Panc1 (cell line): Measurements from ENCODE around the gene OR10A3. TPM values are rescaled to one million over a fixed set of nuclear protein-coding genes. Genes with fewer than 3 reads are reported as not detected.

Experiments used
- ATAC-seq: fragments of 200-7000 bp; cut with Tn5 transposase; 2 replicates; pipeline ENCODE4 v1.9.1; 2020; ENCODE audit warnings: mild to moderate bottlenecking, moderate library complexity
- BruUV-seq: library from RNA; stranded (reverse); fragments of 400-500 nt; replicated peaks from 2 replicates; lab custom pipeline; 2021; lab: Mats Ljungman, UMichigan
- CTCF ChIA-PET: fragments of 300-600 bp; sonication (Branson Sonifier 250); formaldehyde crosslinking; loops from one replicate; lab custom pipeline; 2022; ENCODE audit warnings: antibody characterized with exemption; lab: Charles Lee
- POLR2A ChIA-PET: fragments of 300-600 bp; sonication (Branson Sonifier 250); formaldehyde crosslinking; loops from one replicate; lab custom pipeline; 2022; ENCODE audit warnings: antibody characterized with exemption; lab: Charles Lee
- DNase-seq: peaks from one replicate; pipeline ENCODE4 v3.0.0-alpha.2; 2010; ENCODE audit warnings: low read depth, low spot score
- H3K27ac ChIP-seq: 2 replicates; pipeline ENCODE4 v1.5.1; 2011; ENCODE audit warnings: mild to moderate bottlenecking, low read length, inconsistent platforms
- H3K27me3 ChIP-seq: fragments of 200-500 bp; sonication (Bioruptor generic); 2 replicates; pipeline ENCODE4 v1.6.0; 2014; ENCODE audit warnings: low read length, inconsistent platforms; ENCODE audit not compliant: control insufficient read depth, insufficient read depth
- H3K36me3 ChIP-seq: fragments of 200-500 bp; sonication (Bioruptor generic); 2 replicates; pipeline ENCODE4 v1.5.1; 2014; ENCODE audit warnings: inconsistent platforms, mild to moderate bottlenecking, low read length, moderate library complexity; ENCODE audit not compliant: control insufficient read depth, insufficient read depth
- H3K4me1 ChIP-seq: 2 replicates; pipeline ENCODE4 v1.5.1; 2011; ENCODE audit warnings: inconsistent platforms, mild to moderate bottlenecking, low read length, moderate library complexity; ENCODE audit not compliant: control insufficient read depth, insufficient read depth
- H3K4me3 ChIP-seq, 2 experiments: 2 replicates each; pipeline ENCODE4 v1.5.1; 2011 to 2012; ENCODE audit warnings: low read depth in 2 of 2, low read length in 2 of 2, mild to moderate bottlenecking in 2 of 2, inconsistent platforms in 1 of 2, moderate library complexity in 1 of 2
- H3K9me3 ChIP-seq: fragments of 200-500 bp; sonication (Bioruptor generic); 2 replicates; pipeline ENCODE4 v1.5.1; 2014; ENCODE audit warnings: low read depth, mild to moderate bottlenecking, inconsistent platforms, low read length, moderate library complexity; ENCODE audit not compliant: control insufficient read depth, insufficient read depth
- CTCF ChIP-seq: fragments of 450-650 bp; IDR thresholded peaks from 2 replicates; pipeline ENCODE4 v1.5.1; 2017; ENCODE audit warnings: mild to moderate bottlenecking
- POLR2AphosphoS5 ChIP-seq: IDR thresholded peaks from 2 replicates; pipeline ENCODE4 v1.6.1; 2012; ENCODE audit warnings: mild to moderate bottlenecking, low read depth, low read length, moderate library complexity
- REST ChIP-seq, 2 experiments: IDR thresholded peaks; 2 replicates each; pipeline ENCODE4 v1.6.1; 2011 to 2012; ENCODE audit warnings: low read depth in 2 of 2, control low read depth in 1 of 2, low read length in 1 of 2, mild to moderate bottlenecking in 1 of 2, moderate library complexity in 1 of 2; ENCODE audit not compliant: insufficient read depth in 1 of 2
- SIN3A ChIP-seq: IDR thresholded peaks from 2 replicates; pipeline ENCODE4 v1.6.1; 2012; ENCODE audit warnings: low read depth, mild to moderate bottlenecking, low read length, moderate library complexity, borderline replicate concordance; ENCODE audit not compliant: insufficient read depth
- TCF7L2 ChIP-seq: IDR thresholded peaks from 2 replicates; pipeline ENCODE4 v1.6.1; 2011; ENCODE audit warnings: mild to moderate bottlenecking, low read depth, low read length, inconsistent platforms
- in situ Hi-C: cut with HindIII; loops from 2 replicates; pipeline ENCODE4 v1.10.0; 2016; ENCODE audit warnings: low sequenced_read_pairs, low pct_unique_long_range_greater_than_20kb
- intact Hi-C: fragments of 100-400 bp; cut with micrococcal nuclease; formaldehyde crosslinking; loops from one replicate; pipeline ENCODE4 v1.10.0; 2022; ENCODE audit not compliant: unreplicated experiment
- total RNA-seq: library from RNA; stranded (reverse); gene quantifications from one replicate; pipeline ENCODE4 v1.2.1, GENCODE V29; 2021; ENCODE audit not compliant: unreplicated experiment

Gene OR10A3
- total RNA-seq, 1 experiment from 2014 or later, result not detected

- Histone ChIP-seq H3K9me3 (no peaks in the 10 kb centered on the region), H3K4me1 (no peaks in the 10 kb centered on the region), H3K36me3 (no peaks in the 10 kb centered on the region), H3K27me3 (no peaks in the 10 kb centered on the region; the same call in 1 of the 2 replicates), H3K4me3 (no peak overlapping the region), H3K27ac (no peak overlapping the region)
- in situ Hi-C loops (no loop called here), intact Hi-C loops (loop anchor here (10.0 kb wide), 1 partner anchor 195 kb away; no protein-coding TSS in a partner anchor)
- POLR2A ChIA-PET, result no interaction called here
- no peak for TF ChIP-seq POLR2AphosphoS5
- TF ChIP-seq REST (IDR thresholded peaks at IDR 0.05; ENCODE audit: insufficient read depth in 1 of 2, low read depth in 2 of 2, low read length in 1 of 2), result no peak
- no peak for TF ChIP-seq SIN3A
- no peak for TF ChIP-seq TCF7L2
- TF ChIP-seq CTCF, result no peak
- no TSS peak for BruUV-seq
- DNase-seq (no peak), ATAC-seq (no peak)
- CTCF ChIA-PET, result no interaction called here
Measured at GRCh38 chr11:7899418-7899817, 42.1 kb downstream of the OR10A3 start.

GRCh38 chr11:7898666-7899283 lies 42.7 kb downstream of the OR10A3 start:
- ChIA-PET POLR2A (no interaction called here), CTCF (no interaction called here)
- BruUV-seq, result no TSS peak
- DNase-seq (no peak), ATAC-seq (no peak)
- TF ChIP-seq CTCF, result peak; percentile 12; the same call in 1 of the 2 replicates
- no peak for TF ChIP-seq POLR2AphosphoS5
- no peak overlapping the region for H3K27ac ChIP-seq
- H3K27me3 ChIP-seq, result no peaks in the 10 kb centered on the region; the same call in 1 of the 2 replicates
- in situ Hi-C loops (no loop called here), intact Hi-C loops (loop anchor here (10.0 kb wide), 1 partner anchor 196 kb away; no protein-coding TSS in a partner anchor)
- H3K4me3 ChIP-seq, result no peak overlapping the region
- H3K9me3 ChIP-seq, result no peaks in the 10 kb centered on the region
- H3K4me1 ChIP-seq, result no peaks in the 10 kb centered on the region
- H3K36me3 ChIP-seq, result no peaks in the 10 kb centered on the region
